Lower leg skin (tissue), 3 donors: Measurements from ENCODE around the gene SULT2B1.

Experiments
- CTCF ChIP-seq, 3 donors: fragments of 450-650 bp; IDR thresholded peaks; one replicate each; pipeline ENCODE4 v1.5.1; 2016; ENCODE audit warnings: antibody characterized with exemption in 3 of 3, mild to moderate bottlenecking in 3 of 3, moderate library complexity in 2 of 3
- POLR2A ChIP-seq, 2 donors: fragments of 450-650 bp; IDR thresholded peaks; one replicate each; pipeline ENCODE4 v1.6.1; 2016 to 2017; ENCODE audit warnings: antibody characterized with exemption in 2 of 2, mild to moderate bottlenecking in 1 of 2, moderate library complexity in 1 of 2

GRCh38 chr19:48629297-48629598, 77.3 kb downstream of the SULT2B1 start:
- TF ChIP-seq POLR2A (IDR thresholded peaks at IDR 0.05) (no peak), CTCF (IDR thresholded peaks at IDR 0.05) (no peak)
